ENCODE measurements around the gene SYT17.

DNA sequence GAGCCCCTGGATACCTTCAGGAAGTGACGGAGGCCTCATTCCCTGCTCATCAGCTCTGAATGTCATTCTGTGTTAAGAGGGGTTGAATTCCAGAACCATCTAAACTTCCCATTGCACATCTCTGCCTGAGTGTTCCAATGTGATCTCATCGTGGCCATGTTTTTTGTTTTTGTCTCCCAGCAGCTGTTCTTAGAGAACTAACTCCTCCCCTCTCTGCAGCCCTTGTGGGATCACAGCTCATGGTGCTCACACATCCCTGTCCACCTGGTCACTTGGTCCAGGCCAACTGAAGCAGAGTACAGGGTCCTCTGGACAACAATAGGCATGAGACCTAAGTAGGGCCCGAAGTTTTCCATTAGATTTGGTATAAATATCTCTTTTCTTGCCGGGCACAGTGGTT is 6.0 kb upstream of the SYT17 start:
- TF ChIP-seq YY1 (IDR thresholded peaks at IDR 0.05; ENCODE audit: insufficient read depth, insufficient read length) (no peak), ZNF274 (IDR thresholded peaks at IDR 0.05; ENCODE audit: low read depth, low read length) (no peak)
